ENCODE results near the gene UBL4B.

DNA sequence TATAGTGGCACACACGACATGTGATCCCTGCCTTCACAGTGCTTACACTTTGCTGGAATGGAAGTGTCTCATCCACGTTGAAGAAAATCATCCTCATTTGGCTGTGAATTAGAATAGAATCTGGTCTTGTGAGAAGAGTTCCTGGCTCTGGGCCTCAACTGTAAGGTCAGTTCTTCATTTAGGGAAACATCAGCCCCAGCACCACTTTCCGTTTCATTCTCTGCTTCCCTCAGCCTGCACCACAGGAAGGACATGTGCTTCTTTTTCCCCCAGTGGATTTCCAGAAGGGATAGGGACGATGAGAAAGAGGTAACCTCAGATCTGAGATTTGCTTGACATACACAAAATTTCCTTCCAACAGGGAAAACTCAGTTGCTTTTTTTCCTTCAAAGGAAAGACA, 38.1 kb upstream of the UBL4B start:
- TF ChIP-seq, protein P1, sequence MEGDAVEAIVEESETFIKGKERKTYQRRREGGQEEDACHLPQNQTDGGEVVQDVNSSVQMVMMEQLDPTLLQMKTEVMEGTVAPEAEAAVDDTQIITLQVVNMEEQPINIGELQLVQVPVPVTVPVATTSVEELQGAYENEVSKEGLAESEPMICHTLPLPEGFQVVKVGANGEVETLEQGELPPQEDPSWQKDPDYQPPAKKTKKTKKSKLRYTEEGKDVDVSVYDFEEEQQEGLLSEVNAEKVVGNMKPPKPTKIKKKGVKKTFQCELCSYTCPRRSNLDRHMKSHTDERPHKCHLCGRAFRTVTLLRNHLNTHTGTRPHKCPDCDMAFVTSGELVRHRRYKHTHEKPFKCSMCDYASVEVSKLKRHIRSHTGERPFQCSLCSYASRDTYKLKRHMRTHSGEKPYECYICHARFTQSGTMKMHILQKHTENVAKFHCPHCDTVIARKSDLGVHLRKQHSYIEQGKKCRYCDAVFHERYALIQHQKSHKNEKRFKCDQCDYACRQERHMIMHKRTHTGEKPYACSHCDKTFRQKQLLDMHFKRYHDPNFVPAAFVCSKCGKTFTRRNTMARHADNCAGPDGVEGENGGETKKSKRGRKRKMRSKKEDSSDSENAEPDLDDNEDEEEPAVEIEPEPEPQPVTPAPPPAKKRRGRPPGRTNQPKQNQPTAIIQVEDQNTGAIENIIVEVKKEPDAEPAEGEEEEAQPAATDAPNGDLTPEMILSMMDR (IDR thresholded peaks at IDR 0.05; ENCODE audit: insufficient read depth, low read length, poor library complexity, severe bottlenecking) = no peak
- TF ChIP-seq EZH2phosphoT487 (conservative IDR thresholded peaks at IDR 0.05; ENCODE audit: low read length) = no peak

Data from SU-DHL-6 (cell line).